ENCODE data around the gene GTPBP3. TPM values are rescaled to one million over a fixed set of nuclear protein-coding genes. Genes with fewer than 3 reads are reported as not detected.

Gene GTPBP3
- polyA plus RNA-seq, 1 donor (not counting 4 experiments of a cell fraction or from before 2014, with no cell fraction given) = 7.2 TPM

DNA sequence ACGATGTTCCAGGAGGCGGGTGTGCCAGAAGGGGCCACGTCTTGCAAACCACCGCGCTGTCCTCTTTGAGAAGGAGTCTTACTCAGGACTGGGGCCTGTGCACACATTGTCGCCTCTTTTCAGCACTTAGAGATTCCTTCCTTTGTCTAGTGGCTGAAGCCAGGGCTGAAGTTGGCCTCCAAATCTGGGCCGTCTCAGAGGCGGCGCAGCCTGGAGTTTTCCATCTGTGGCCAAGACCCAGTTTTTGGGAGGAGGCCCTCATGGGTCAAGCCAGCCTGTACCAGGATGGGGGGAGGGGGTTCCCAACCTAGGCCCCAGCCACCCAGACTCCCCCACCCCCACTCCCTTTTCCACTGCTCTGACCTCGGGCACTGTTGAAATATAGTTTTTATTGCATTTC, 14.5 kb upstream of the GTPBP3 start:
- Histone ChIP-seq H3K27ac (ENCODE audit: control insufficient read depth, insufficient read depth, low read length) (no peak overlapping the region), H3K4me1 (ENCODE audit: control insufficient read depth, extremely low read depth, insufficient read depth, low read length) (peaks cover 5% of the 10 kb centered on the region), H3K9me3 (ENCODE audit: control insufficient read depth, low read depth, low read length) (no peaks in the 10 kb centered on the region), H3K9me1 (ENCODE audit: control insufficient read depth, extremely low read depth, insufficient read depth, low read length) (no peaks in the 10 kb centered on the region), H3K79me2 (ENCODE audit: control insufficient read depth, insufficient read depth, low read length) (no peaks in the 10 kb centered on the region), H3K4me2 (ENCODE audit: control insufficient read depth, extremely low read depth, insufficient read depth, low read depth, low read length) (no peak overlapping the region), H3K36me3 (ENCODE audit: control insufficient read depth in 2 of 2, extremely low read depth in 1 of 2, insufficient read depth in 2 of 2, low read length in 2 of 2) (peaks cover 19% of the 10 kb centered on the region in 2 experiments), H3K9ac (ENCODE audit: control insufficient read depth, extremely low read depth, insufficient read depth, low read length) (no peak overlapping the region), H3K27me3 (ENCODE audit: control insufficient read depth, extremely low read depth, insufficient read depth, low read length) (no peaks in the 10 kb centered on the region), H4K20me1 (ENCODE audit: control insufficient read depth, extremely low read depth, insufficient read depth, low read length) (no peaks in the 10 kb centered on the region), H3K4me3 (ENCODE audit: control insufficient read depth in 2 of 3, extremely low read depth in 1 of 3, insufficient read depth in 2 of 3, low read depth in 1 of 3, low read length in 3 of 3) (no peak overlapping the region), H2AFZ (ENCODE audit: control insufficient read depth, low read length) (no peak overlapping the region)
- TF ChIP-seq EZH2 (IDR thresholded peaks at IDR 0.05; ENCODE audit: low read length) = no peak
- TF ChIP-seq, protein P1, sequence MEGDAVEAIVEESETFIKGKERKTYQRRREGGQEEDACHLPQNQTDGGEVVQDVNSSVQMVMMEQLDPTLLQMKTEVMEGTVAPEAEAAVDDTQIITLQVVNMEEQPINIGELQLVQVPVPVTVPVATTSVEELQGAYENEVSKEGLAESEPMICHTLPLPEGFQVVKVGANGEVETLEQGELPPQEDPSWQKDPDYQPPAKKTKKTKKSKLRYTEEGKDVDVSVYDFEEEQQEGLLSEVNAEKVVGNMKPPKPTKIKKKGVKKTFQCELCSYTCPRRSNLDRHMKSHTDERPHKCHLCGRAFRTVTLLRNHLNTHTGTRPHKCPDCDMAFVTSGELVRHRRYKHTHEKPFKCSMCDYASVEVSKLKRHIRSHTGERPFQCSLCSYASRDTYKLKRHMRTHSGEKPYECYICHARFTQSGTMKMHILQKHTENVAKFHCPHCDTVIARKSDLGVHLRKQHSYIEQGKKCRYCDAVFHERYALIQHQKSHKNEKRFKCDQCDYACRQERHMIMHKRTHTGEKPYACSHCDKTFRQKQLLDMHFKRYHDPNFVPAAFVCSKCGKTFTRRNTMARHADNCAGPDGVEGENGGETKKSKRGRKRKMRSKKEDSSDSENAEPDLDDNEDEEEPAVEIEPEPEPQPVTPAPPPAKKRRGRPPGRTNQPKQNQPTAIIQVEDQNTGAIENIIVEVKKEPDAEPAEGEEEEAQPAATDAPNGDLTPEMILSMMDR (optimal IDR thresholded peaks at IDR 0.05 in 1 of 3, IDR thresholded peaks at IDR 0.05 in 1 of 3, conservative IDR thresholded peaks at IDR 0.05 in 1 of 3; ENCODE audit: extremely low read depth in 1 of 3, insufficient read depth in 2 of 3, low read length in 3 of 3) = no peak
- DNase-seq (ENCODE audit: low read depth, low spot score) = no peak
- dilution Hi-C loops (cut with MboI; ENCODE audit: extremely low pct_ligation_motif_present, low sequenced_read_pairs) = no loop called here
- peak; percentile 17 for FAIRE-seq

DNA sequence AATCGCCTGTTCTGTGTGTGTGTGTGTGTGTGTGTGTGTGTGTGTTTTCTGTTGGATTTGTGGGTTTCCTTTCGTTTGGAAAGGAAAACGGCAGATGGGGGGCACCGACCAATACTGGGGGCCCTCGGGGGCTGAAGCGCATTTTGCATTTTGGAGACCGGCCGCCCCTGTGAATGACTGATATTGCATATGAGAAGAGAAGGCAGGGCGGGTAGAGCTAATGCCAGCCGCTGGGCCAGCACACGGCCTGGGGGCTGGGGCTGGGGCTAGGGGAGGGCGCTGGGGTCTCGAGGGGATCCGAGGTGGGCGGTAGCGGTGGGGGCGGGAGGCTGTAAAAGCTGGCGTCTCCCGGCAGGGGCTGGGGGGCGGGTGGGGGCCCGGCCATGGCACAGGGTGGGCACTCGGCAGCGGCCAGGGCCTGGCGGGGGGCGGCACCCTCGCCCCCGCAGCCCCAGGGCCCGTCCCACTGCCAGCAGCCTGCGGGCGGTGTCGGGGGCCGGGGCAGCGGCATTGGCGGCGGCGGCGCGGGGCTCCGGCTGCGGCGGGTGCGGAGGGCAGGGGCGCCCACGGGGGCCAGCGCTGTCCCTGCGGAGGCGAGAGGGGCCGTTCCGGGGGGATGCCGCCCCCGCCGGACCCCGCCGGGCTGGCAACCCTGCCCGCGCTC, 13.9 kb upstream of the GTPBP3 start:
- H3K79me2 ChIP-seq (ENCODE audit: control insufficient read depth, insufficient read depth, low read length) = no peaks in the 10 kb centered on the region
- no peaks in the 10 kb centered on the region for H3K27me3 ChIP-seq (ENCODE audit: control insufficient read depth, extremely low read depth, insufficient read depth, low read length)
- dilution Hi-C loops (cut with MboI; ENCODE audit: extremely low pct_ligation_motif_present, low sequenced_read_pairs) = no loop called here
- peaks cover 8% of the 10 kb centered on the region for H3K4me1 ChIP-seq (ENCODE audit: control insufficient read depth, extremely low read depth, insufficient read depth, low read length)
- no peaks in the 10 kb centered on the region for H3K9me1 ChIP-seq (ENCODE audit: control insufficient read depth, extremely low read depth, insufficient read depth, low read length)
- no peak overlapping the region for H3K4me2 ChIP-seq (ENCODE audit: control insufficient read depth, extremely low read depth, insufficient read depth, low read depth, low read length)
- H3K9ac ChIP-seq (ENCODE audit: control insufficient read depth, extremely low read depth, insufficient read depth, low read length) = no peak overlapping the region
- DNase-seq (ENCODE audit: low read depth, low spot score) (no peak), FAIRE-seq (no peak)
- no peaks in the 10 kb centered on the region for H4K20me1 ChIP-seq (ENCODE audit: control insufficient read depth, extremely low read depth, insufficient read depth, low read length)
- no peaks in the 10 kb centered on the region for H3K9me3 ChIP-seq (ENCODE audit: control insufficient read depth, low read depth, low read length)
- H2AFZ ChIP-seq (ENCODE audit: control insufficient read depth, low read length) = no peak overlapping the region
- no peak for TF ChIP-seq EZH2 (IDR thresholded peaks at IDR 0.05; ENCODE audit: low read length)
- TF ChIP-seq, protein P1 (optimal IDR thresholded peaks at IDR 0.05 in 1 of 3, IDR thresholded peaks at IDR 0.05 in 1 of 3, conservative IDR thresholded peaks at IDR 0.05 in 1 of 3; ENCODE audit: extremely low read depth in 1 of 3, insufficient read depth in 2 of 3, low read length in 3 of 3) = no peak
- H3K4me3 ChIP-seq (ENCODE audit: control insufficient read depth in 2 of 3, extremely low read depth in 1 of 3, insufficient read depth in 2 of 3, low read depth in 1 of 3, low read length in 3 of 3) = no peak overlapping the region
- H3K36me3 ChIP-seq (ENCODE audit: control insufficient read depth in 2 of 2, extremely low read depth in 1 of 2, insufficient read depth in 2 of 2, low read length in 2 of 2) = peaks cover 19% of the 10 kb centered on the region in 2 experiments
- H3K27ac ChIP-seq (ENCODE audit: control insufficient read depth, insufficient read depth, low read length) = no peak overlapping the region
